Limb (tissue), 2 donors: ENCODE measurements around the gene ZNF433.

Experiments
- DNase-seq, 2 donors: peaks; one replicate each; pipeline ENCODE4 v3.0.0-alpha.2; 2016; ENCODE audit errors: extremely low spot score in 2 of 2

ZNF433 gene

DNA sequence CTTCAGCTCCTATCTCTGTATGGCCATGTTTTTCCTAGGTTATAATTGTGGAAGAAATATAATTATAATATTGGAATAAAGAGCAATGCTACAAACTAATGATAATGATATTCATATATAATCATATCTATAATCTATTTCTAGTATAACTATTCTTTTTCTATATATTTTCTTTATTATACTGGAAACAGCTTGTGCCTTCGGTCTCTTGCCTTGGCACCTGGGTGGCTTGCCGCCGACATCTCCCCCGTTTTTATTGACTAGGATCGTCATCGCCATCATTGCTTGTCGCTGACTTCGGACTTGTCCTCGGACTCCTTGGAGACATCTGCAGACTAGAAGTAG is 46.4 kb downstream of the ZNF433 start:
- no peak for DNase-seq

DNA sequence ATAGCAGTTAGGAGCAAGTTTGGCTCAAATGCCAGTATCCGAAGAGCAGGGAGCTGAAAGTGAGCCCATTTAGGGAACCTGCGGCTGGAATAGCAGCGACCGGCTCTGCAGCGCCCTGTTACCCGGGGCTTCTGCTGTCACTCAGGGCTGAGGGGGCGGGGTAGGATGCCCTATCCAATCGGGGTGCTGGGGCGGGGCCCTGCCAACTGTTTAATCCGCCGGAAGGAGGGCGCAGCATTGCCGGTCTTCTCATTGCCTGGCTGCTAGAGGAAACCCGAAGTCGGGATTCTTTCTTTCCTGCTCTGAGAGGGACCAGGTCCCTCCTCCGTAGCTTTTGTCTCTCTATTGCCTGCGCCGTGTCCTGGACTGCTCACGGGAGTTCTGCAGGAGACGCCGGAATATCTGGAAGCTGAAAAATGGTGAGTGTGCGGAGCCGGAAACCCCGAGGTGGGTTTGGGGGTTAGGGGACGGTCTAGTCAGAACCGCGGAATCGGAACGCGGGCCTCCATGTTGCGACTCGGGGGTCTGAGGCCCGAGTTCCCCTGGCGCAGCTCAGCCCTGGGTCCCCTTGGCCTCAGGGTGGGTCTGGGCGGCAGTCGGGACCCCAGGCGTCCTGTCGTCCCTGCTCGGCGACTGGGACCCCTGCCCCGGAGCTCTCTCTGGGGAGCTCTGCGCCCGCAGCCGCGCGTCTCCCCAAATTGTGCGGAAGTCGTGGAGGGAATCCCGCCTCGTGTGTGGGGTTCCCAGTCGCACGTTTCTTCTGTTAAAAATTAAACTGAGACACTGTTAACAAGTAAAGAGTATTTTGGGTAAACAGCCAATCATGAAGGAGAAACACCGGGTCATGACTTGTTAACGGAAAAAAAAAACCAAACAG is 47.8 kb downstream of the ZNF433 start:
- peak; percentile 93 to 95 for DNase-seq

DNA sequence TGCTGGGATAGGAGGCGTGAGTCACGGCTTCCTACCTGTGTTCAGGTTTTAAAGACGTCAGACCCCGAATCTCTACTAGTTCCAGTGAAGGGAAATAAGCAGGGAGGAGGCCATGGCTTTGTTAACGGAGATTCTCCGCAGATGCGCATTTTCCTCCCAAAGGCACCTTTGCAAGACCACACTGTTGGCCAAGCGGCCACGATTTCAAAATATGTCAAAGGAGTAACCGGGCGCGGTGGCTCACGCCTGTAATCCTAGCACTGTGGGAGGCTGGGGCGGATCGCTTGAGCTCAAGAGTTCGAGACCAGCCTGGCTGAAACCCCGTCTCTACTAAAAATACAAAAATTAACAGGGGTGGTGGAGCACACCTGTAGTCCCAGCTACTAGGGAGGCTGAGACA is 48.7 kb downstream of the ZNF433 start:
- DNase-seq: no peak

DNA sequence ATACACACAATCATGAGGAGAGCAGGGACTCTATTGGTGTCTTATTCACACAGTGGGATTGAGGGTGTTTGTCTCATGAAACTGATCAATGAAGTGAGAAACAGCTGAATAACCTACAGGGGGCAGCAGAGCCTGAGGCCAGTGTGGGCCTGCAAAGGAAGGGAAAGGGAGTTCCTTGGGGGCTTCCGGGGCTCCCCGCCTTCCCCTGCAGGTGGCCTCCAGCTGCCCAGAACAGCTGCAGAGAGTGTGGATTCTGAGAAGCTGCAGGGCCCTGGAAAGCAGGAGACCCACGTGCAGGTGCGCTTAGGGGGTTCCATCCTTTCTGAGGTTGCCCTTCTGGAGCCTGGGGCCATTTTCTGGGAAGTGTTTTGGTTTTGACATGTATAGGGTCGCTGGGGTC is 50.5 kb downstream of the ZNF433 start:
- no peak for DNase-seq

DNA sequence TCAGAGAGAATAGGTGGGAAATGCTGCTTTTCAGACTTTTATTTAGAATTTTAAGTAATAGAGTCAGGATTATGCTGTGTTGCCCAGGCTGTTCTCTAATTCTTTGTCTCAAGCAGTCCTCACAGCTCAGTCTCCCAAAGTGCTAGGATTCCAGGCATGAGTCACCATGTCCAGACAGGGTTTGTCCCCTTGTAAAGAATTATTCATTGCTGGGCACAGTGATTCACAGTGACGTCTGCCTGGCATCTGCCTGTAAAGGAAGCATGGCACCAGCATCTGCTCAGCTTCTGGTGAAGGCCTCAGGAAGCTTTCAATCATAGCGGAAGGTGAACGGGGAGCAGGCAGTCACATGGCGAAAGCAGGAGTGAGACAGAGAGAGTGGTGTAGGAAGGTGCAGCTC is 53.0 kb downstream of the ZNF433 start:
- DNase-seq: no peak

DNA sequence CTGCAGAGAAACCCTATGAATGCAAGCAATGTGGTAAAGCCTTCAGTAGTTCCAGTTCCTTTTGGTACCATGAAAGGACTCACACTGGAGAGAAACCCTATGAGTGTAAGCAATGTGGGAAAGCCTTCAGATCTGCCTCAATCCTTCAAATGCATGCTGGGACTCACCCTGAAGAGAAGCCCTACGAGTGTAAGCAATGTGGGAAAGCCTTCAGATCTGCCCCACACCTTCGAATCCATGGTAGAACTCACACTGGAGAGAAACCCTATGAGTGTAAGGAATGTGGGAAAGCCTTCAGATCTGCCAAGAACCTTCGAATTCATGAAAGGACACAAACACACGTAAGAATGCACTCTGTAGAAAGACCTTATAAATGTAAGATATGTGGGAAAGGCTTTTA is 56.0 kb downstream of the ZNF433 start:
- DNase-seq: no peak

DNA sequence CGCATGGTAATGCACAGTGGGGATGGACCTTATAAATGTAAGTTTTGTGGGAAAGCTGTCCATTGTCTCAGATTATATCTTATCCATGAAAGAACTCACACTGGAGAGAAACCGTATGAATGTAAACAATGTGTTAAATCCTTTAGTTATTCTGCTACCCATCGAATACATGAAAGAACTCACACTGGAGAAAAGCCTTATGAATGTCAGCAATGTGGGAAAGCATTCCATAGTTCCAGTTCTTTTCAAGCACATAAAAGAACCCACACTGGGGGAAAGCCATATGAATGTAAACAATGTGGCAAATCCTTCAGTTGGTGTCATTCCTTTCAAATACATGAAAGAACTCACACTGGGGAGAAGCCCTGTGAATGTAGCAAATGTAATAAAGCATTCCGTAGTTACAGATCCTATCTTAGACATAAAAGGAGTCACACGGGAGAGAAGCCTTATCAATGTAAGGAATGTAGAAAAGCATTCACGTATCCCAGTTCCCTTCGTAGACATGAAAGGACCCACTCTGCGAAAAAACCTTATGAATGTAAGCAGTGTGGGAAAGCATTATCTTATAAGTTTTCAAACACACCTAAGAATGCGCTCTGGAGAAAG is 56.9 kb downstream of the ZNF433 start:
- no peak for DNase-seq

DNA sequence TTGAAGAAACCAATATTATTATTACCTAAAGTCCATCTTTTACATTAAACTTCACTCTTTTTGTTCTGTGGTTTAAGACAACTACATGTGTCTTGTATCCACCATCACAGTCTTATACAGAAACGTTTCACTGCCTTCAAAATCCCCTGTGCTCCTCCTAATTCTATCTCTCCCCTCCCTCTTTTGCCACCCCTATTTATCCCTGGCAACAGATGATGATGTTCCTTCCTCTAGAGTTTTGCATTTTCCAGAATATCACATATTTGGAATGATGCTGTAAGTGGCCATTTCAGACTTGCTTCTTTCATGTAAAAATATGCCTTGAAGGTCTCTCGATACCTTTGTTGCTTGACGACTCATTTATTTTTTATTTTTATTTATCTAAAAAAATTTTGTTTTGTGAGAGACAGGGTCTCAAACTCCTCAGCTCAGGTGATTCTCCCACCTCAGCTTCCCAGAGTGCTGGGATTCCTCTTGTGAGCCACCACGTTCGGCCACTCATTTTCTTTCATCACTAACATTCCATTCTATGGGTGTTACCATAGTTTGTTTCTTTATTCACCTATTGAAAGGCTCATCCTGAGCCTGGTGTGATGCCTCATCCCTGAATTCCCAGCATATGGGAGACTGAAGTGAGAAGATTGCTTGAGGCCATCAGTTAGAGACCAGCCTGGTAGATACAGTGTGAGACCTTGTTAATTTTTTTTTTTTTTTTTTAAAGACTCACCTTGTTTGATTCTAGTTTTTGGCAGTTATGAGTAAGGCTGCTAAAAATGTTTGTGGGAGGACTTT is 62.3 kb downstream of the ZNF433 start:
- no peak for DNase-seq

DNA sequence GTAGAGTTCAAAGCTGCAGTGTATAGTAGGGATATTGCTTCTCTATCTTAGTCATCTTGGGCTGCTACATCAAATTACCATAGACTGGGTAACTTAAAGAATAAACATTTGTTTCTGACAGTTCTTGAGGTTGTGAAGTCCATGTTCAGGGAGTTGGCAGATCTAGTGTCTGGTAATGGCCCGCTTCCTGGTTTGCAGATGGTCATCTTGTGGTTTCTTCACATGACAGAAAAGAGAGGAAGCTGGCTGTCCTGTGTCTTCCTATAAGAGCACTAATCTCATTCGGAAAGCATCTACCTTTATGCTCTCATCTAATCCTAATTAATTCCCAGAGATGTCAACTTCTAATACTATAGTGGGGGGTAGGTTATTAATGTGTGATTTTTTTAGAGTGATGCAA is 64.4 kb downstream of the ZNF433 start:
- DNase-seq: no peak

DNA sequence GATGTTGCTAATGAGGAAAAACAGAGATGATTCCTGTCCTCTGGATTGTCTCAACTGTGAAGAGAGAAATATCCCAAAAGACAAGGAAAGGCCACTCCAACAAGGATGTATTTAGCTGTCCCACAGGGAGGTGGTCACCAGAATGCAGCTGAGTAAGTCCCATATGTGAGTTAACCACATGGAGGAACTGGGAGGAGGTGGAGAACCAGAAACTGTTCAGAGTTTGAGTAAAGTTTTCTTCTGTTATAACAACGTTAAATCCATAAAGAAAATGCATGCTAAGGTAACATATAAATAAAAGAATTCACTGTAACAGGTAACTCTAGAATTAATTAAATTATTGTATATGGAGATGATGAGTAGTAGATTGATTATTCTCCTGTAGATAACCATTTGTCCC is 65.3 kb downstream of the ZNF433 start:
- no peak for DNase-seq

DNA sequence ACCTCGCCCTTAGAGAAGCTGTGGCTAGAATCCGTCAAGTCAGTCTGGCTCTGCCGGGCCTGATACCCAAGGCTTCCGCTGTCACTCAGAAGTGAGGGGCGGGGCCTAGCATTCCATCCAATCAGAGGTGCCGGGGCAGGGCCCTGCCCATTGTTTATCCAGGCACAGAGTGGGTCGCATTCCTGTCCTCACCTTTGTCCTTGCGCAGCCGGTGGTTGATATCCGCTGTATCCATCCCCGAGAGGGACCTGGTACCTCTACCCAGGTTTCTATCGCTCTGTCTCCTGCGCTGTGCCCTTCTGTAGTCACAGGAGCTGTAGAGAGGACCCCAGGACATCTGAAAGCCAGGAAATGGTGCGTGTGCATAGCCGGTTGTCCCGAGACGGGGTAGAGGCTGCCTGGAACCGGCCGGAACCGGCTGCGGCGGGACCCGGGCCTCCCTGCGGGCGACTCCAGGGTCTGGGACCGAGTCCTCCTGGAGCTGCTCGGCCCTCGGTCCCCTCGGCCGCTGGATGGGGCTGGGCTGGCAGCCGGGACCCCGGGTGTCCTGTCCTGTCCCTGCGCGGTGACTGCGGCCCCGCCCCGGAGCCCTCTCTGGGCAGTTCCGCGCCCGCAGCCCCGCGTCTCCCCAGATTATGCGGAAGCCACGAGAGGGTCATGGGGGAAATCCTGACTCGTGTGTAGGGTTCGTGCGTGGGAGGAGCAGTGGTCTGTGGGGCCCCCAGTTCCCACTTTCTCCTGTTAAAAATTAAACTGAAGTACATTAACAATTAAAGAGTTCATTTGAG is 70.4 kb downstream of the ZNF433 start, which contains the start of gene ZNF763:
Gene ZNF763 (plus strand): TSS at position 183 of the 788 bp plus-strand sequence. CDS start 169 bp downstream, at position 352.
- DNase-seq: peak; percentile 87 to 92
